Myocyte (in vitro differentiated cells): ENCODE measurements around the gene QRFP. TPM values are rescaled to one million over a fixed set of nuclear protein-coding genes. Genes with fewer than 3 reads are reported as not detected.

Source experiments
- total RNA-seq: library from RNA; depleted of rRNA; stranded (reverse); fragments of >200 nt; gene quantifications from 2 replicates; pipeline ENCODE4 v1.2.3, GENCODE V29; 2014

Gene QRFP
- total RNA-seq, 1 donor from 2014 or later = not detected

Other genes starting within 250 kb of the QRFP start
- gene PRDM12, start 232.2 kb downstream of the QRFP start, total RNA-seq = not detected in 2 replicates
- gene EXOSC2, start 203.0 kb downstream of the QRFP start, total RNA-seq = 17.4 and 21.4 TPM in 2 replicates
- gene ABL1, start 61.6 kb downstream of the QRFP start, total RNA-seq = 44.6 and 50.3 TPM in 2 replicates
- gene FIBCD1, start 42.4 kb upstream of the QRFP start, total RNA-seq = 0.36 and 0.48 TPM in 2 replicates
- 0.03 and 0.26 TPM in 2 replicates for gene LAMC3, start 112.4 kb upstream of the QRFP start, total RNA-seq
- gene AIF1L, start 199.7 kb upstream of the QRFP start, total RNA-seq = 75.4 and 163 TPM in 2 replicates
- gene NUP214, start 228.8 kb upstream of the QRFP start, total RNA-seq = 15.6 and 16.4 TPM in 2 replicates